GM19025 (cell line): ENCODE data around the gene ATP6V0E1.

Source experiments
- ATAC-seq: cut with Tn5 transposase; IDR thresholded peaks from one replicate; pipeline ENCODE4 v1.9.1; 2021; ENCODE audit warnings: mild to moderate bottlenecking, low read depth, moderate library complexity; ENCODE audit not compliant: unreplicated experiment

ATP6V0E1 gene

DNA sequence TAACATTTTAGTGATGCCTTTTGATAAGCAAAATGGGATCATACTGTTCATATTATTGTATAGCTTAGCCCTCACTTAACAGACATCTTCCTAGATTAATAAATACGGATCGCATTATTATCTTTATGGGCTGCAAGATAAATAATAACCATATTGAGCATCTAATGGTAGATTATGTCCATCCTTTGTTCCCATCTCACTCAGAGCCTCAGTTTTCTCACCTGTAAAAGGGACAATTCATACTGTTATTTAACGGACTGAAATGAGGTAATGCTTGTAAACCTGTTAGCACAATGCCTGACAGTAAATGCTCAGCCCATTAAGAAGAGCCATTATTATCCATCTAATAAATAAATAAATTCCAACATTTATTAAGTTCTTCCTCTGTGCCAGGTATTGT lies 27.3 kb upstream of the ATP6V0E1 start:
- ATAC-seq, result no peak

DNA sequence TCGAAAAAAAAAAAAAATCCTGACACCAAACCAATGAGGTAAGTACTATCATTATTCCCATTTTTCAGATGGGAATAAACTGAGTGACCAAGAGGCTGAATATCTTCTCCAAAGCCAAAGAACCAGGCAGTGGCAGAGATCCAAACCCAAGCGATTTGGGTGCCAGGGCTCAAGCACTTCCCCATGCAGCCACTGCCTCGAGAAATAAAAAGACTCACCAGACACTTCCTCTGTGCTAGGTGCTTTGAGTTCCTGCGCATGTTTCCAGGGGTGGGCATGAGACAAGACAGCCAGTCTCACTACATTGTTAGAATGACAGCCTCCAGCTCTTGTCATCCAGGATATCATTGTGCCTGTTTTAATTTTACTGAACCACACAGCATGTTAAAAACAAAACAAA lies 26.6 kb upstream of the ATP6V0E1 start:
- no peak for ATAC-seq

DNA sequence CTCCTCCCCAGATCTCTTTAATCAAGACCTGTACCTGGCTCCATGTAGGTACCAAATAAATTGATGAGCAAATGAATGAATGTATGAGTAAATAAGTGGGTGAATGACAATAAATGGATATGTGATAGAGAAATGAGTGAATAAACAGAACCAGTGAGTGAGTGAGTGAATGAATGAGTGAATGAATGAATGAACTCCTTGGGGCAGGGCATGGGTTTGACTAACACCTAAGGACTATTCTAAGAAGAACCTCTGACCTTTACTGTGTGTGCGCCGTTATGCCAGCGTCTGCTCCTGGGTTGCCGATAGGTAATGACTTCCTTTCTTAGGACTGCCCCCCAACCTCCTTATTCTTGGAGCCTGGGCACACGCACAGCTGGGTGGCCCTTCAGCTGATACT lies 26.1 kb upstream of the ATP6V0E1 start:
- no peak for ATAC-seq

DNA sequence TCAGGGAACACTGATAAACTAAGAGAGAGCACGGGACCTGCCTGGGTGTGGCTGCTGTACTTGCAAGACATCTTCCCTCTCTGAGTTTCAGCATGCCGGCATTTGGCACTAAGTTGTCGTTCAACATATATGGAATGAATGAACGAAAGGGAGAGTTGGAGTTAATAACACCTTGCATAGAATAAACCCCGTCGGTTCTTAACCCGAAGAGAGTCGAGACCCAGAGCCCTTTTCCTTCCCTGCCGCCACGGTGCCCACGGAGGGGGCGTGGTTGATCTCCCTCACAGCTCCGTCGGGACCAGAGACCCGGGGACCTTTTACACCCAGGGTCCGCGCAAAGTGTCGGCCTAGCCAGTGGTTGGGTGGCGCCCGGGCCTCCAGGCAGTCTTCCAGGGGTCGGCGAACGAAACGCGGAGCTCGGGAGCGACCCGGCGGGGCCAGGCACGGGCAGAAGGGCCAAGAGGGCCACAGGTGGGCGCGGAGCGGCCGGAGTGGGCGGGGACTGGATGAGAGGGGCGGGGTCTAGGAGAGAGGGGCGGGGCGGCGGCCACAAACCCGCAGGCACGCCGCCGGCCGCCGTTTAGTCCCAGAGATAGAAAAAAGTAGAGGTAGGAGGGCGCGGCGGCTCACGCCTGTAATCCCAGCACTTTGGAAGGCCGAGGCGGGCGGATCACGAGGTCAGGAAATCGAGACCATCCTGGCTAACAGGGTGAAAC lies 25.1 kb upstream of the ATP6V0E1 start:
- ATAC-seq, result peak; percentile 61

DNA sequence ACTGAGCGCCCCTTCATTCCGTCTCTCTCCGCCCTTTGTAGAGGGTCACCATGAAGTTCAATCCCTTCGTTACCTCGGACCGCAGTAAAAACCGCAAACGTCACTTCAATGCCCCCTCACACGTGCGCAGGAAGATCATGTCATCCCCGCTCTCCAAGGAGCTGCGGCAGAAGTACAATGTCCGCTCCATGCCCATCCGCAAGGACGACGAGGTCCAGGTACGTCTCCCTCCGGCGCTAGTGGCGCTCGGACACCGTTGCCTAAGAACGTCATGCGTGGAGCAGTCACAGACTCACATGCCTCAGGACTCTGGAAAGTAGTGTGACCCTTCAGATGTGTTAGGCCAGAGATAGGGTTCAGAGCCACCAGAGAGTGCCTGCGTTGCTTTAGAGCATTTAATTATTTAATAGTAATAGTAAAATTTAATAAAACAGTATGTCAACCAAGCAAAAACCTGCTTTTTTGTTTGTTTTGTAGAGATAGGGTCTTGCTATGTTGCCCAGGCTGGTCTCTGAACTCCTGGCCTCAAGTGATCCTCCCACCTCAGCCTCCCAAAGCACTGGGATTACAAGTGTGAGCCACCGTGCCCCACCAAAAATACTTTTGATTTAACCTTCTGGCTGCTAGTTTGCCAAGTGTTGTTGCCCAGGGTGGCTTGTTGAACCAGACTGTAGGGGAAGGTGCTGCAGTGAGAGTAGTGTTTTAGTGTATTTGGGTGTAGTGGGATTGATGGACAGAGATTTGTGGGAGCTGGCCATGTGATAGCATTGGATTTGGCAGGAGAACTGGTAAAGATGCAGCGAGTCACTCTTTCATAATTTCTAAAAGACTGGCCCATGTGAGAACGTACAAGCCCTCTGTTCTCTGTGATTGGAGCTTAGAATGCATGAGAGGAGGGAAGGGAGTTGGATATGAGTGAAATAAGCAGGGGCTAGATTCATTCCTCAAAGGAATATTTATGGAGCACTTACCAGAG lies 23.5 kb upstream of the ATP6V0E1 start:
- no peak for ATAC-seq

DNA sequence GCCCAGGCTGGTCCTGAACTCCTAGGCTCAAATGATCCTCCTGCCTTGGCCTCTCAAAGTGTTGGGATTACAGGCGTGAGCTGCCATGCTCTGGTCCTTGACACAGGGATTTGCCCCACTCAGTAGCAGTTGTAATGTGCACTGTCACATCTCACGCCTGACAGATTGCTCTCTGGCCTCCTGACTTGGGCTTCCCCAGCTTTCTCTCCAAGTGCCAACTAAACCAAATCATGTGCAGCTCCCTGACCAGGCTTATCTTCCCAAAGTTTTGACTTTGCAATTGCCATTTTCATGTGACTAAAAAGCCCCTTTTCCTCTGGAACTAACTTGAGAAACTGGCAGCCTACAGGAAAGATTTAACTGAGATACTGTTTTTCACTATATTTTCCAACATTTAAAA lies 13.7 kb upstream of the ATP6V0E1 start:
- ATAC-seq, result no peak

DNA sequence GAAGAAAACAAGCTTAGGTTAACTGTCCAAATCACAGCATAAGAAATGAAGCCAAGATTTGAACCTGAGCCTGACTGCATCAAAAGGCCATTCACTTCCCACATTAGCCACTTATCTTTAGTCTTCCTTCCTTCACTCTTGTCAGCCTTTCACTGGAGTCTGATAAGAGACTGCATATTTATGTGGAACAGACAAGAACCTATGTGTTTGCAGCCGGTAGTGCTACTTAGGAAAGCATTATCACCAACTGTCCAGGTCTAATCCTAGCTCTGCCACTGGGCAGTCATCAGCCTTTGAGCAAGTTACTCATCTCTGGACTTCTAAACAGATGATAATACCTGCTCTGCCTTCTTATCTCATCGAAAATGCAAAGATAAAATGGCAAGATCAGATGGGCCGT lies 12.1 kb upstream of the ATP6V0E1 start:
- ATAC-seq, result no peak

DNA sequence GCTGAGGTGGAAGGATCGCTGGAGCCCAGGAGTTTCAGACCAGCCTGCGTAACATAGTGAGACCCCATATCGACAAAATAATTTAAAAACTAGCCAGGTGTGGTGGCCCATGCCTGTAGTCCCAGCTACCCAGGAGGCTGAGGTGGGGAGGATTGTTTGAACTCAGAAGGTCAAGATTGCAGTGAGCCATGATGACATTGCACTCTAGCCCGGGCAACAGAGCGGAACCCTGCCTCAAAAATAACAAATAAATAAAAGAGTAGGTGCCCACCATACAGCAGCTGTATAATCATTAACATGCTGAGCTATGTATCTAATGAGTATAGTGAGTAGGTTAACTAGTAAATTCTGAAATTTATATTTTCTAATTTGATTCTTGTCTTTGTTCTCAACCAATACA lies 11.0 kb upstream of the ATP6V0E1 start:
- no peak for ATAC-seq

DNA sequence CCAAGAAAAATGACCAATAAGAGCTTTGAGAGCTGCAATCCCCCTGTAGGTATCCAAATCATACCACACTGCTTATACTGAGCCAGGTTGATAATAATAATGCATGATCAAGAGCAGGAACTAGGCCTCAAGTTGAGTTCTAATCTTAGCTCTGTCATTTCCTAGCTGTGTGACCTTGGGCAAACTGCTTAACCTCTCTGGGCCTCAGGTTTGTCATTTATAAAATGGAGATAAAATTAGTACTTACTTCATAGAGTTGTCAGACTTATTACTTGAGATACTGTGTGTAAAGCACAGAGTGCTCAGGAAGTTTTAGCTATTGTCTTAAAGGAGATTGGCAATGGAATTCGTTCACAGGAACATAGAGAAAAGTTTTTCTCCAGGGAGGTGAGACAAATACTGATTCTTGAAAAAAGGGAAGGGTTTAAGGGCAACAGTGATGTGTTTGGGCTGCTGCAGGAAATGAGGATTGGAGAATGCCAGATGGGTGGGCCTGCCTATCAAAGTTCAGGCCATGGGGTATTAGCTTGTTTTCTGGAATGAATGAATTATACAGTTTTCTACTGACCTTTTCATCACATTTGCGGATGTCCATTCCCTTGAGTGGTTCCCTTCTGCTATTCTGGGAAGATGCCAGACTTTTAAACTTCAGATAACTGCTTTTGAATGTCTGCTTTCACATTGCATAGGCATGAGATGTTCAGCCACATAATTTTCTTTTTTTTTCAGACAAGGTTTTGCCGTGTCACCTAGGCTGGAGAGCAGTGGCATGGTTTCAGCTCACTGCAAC lies 10.2 kb upstream of the ATP6V0E1 start:
- no peak for ATAC-seq

DNA sequence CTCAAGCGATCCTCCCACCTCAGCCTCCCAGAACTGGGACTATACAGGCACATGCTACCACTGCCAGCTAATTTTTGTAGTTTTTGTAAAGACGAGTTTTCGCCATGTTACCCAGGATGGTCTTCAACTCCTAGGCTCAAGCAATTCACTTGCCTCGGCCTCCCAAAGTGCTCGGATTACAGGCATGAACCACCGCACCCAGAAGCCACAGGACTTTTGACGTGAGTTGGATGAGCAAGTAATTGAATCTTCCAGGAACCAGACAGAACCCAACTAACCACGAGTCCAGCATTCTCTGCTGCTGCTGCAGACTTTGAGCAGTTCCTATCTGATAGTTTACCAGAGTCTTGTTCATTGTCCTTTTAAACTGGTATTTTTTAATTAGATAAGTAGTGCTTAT lies 9.6 kb upstream of the ATP6V0E1 start:
- ATAC-seq, result no peak

DNA sequence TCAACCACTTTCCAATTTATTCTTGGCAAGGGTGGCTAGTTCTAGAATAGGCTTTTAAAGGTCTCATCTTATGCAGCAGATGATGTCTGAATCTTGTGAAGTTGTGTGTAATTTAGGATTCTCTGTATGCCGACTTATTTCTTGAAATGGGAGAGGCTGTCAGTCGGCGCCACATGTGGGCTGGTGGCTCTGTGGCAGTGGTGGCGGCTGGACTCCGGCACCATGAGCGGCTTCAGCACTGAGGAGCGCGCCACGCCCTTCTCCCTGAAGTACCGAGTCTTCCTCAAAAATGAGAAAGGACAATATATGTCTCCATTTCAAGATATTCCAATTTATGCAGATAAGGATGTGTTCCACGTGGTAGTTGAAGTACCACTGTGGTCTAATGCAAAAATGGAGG lies 8.3 kb upstream of the ATP6V0E1 start:
- no peak for ATAC-seq

DNA sequence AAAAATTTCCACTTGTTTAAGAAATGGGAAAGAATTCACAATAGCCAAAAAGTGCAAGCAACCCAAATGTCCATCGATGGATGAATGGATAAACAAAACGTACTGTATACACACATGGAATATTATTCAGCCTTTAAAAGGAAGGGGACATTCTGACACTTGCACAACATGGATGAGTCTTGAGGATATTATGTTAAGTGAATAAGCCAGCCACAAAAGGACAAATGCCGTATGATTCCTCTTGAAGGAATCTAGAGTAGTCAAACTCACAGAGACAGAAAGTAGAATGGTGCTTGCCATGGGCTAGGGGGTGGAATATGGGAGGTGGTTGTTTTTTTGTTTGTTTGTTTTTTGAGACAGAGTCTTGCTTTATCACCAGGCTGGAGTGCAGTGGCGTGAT lies 3.8 kb upstream of the ATP6V0E1 start:
- no peak for ATAC-seq

DNA sequence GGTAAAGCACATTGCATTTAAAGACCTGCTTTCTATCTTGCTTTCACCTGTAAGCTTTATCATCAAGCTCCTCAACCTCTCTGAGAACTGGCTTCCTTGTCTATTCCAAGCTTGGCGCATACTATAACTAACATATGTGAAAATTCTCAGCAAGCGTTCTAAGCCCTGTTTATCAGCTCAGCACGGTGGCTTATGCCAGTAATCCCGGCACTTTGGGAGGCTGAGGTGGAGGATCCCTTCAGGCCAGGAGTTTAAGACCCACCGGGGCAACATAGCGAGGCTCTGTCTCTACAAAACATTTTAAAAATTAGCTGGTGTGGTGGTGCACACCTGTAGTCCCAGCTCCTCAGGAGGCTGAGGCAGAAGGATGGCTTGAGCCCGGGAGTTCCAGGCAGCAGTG lies 1.6 kb upstream of the ATP6V0E1 start:
- ATAC-seq, result no peak

DNA sequence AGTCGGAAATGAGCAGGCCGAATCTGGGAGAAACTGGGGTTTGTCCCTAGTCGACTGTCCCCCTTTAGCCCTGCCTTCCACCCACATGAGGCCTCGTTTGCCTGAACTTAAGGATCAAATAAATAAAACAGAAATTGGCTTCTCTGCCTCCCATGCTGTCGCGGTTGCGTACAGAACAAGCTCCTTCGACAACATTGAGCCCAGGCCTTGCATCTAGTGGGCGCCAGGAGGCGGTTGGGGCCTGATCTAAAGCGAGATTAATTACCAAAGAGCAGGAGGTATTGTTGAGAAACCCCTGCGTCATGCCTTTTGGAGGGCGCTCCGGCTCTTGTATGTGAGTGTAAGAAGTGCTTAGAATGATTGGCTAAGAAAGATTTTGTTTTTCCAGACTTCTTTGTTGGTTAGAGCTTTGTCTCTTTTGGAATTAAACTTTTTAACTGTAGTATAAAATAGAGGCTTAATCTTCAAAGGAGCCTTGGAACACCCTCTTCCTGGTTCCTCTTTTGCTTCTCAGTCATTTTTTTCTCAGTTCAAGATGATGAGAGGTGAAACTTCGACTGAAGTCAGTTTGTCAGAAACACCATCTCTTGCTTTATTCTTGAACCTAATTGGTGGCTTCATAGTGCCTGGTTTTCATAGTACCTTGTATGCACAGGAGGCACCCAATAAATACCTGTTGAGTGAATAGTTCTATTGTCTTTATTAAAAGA lies 828 bp downstream of the ATP6V0E1 start:
- ATAC-seq, result peak; percentile 47

DNA sequence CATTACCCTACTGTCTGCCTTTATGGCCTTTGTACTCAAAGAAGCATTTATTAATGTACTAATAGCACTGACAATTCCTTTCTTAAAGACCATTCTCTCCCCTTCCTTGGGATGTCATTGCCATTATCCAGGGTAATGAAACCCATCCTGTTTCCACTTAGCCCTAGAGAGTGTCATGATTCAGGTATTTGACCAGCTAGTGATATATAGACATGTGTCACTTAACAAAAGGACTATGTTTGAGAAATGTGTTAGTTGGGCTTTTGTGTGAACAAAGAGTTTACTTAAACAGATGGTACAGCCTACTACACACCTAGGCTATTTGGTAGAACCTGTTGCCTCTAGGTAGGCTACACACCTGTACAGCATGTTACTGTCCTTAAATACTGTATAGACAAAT lies 2.0 kb downstream of the ATP6V0E1 start:
- ATAC-seq, result no peak

DNA sequence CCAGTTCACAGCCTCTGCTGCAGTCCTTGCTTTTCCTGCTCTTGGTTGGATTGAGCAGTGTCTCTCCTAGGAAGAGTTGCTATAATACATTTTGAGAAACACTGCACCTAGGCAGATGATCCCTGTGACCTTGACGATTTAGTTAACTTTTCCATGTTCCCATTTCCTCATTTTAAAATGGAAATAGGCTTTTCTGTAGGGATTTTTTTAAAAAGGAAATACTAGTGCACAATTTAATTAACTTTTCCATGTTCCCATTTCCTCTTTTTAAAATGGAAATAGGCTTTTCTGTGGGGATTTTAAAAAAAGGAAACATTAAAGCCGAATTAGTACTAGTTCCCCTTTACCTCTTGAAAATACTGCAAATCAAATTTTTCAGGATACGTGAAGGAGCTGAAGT lies 4.7 kb downstream of the ATP6V0E1 start:
- no peak for ATAC-seq

DNA sequence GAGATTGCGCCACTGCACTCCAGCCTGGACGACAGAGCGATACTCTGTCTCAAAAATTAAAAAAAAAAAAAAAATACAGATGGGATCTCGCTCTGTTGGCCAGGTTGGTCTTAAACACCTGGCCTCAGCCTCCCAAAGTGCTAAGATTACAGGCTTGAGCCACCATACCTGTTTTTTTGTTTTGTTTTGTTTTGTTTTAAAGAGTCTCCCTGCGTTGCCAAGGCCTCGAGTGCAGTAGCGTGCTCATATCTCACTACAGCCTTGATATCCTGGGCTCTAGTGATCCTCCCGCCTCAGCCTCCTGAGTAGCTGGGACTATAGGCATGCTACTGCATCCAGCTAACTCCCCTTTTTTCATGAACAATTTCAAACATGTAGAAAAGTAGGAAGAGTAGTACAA lies 7.2 kb downstream of the ATP6V0E1 start:
- no peak for ATAC-seq

DNA sequence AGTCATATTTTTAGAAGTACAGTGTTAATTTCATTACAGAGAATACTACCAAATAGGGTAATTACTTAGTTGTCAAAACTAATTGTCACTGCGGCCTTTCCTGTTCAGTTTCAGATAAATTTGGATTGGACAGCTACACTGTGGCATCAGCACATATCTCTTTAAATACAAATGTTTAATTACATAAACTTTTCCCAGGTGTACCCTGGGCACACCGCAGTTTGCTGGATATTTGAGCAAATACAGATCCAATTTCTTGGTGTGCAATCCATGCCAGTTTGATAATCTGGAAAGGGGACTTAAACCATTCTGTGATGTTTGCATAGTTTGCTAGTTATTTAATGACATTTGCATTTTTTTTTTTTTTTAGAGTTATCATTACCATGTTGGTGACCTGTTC lies 10.8 kb downstream of the ATP6V0E1 start:
- no peak for ATAC-seq

DNA sequence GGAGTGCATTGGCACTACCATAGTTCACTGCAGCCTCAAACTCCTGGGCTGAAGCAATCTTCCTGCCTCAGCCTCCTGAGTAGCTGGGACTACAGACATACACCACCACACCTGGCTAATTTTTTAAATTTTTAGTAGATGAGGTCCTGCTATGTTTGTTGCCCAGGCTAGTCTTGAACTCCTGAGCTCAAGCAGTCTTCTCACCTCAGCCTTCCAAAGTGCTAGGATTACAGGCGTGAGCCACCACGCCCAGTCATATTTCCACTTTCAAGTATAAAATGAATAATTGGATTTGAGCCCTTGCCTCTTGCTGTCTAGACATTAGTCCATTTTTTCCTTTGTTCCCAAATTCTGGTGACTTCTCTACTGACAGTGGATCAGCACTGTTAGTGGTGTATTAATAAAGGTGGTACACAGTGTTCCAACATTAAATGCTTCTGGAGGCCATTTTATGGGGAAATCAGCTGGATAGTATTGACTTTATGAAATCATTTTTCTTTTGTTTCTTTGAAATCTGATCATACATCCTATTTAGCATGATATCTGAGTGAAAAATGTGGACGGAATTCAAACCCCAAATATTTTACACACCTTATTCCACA lies 15.9 kb downstream of the ATP6V0E1 start:
- no peak for ATAC-seq

DNA sequence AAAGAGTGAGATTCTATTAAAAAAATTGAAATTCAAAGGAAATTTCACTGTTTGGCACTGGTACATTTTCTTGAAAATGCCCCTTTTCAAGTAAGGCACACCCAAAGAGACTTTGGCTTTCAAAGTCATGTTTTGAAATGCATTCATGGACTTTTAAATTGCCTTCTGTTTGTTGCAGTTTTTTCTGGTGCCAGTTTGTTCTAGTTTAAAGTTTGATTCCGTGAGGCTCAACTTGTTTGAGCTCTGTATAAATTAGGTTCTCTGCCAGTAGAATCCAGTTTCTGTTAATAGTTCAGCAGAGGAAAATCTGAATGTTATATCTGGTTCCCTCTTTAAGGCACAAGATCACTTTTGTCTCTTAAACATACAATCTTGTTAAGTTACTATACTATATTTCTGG lies 16.4 kb downstream of the ATP6V0E1 start:
- ATAC-seq, result no peak
